Testis (tissue), 3 donors: Measurements from ENCODE around the gene PTPRG. TPM values are rescaled to one million over a fixed set of nuclear protein-coding genes. Genes with fewer than 3 reads are reported as not detected.

ENCODE experiments used
- DNase-seq: peaks from one replicate; pipeline ENCODE4 v3.0.0-alpha.2; 2019
- H3K27ac ChIP-seq, 2 donors: fragments of 200-600 bp; sonication (generic); one replicate each; pipeline ENCODE4 v1.5.1; 2019
- H3K27me3 ChIP-seq: fragments of 200-600 bp; sonication (generic); one replicate; pipeline ENCODE4 v1.5.1; 2019
- H3K36me3 ChIP-seq: fragments of 200-600 bp; sonication (generic); one replicate; pipeline ENCODE4 v1.5.1; 2017; ENCODE audit warnings: low read depth; ENCODE audit errors: missing control alignments
- H3K4me1 ChIP-seq: fragments of 200-600 bp; sonication (generic); one replicate; pipeline ENCODE4 v1.5.1; 2019
- H3K4me3 ChIP-seq, 2 donors: fragments of 200-600 bp; sonication (generic); one replicate each; pipeline ENCODE4 v1.5.1; 2017 to 2019
- H3K9me3 ChIP-seq: fragments of 200-600 bp; sonication (generic); one replicate; pipeline ENCODE4 v1.5.1; 2017
- POLR2A ChIP-seq: fragments of 450-650 bp; IDR thresholded peaks from one replicate; pipeline ENCODE4 v1.6.1; 2017; ENCODE audit warnings: antibody characterized with exemption, mild to moderate bottlenecking, moderate library complexity
- WGBS, 2 donors: methylation state at CpG; one replicate each; pipeline ENCODE4 v1.1.5; 2018; 5-methylcytosine and 5-hydroxymethylcytosine counted together
- intact Hi-C: fragments of 100-400 bp; cut with DNase I; formaldehyde crosslinking; loops from one replicate; pipeline ENCODE4 v1.15.1; 2023; ENCODE audit warnings: low total_unique reads
- polyA plus RNA-seq: library from polyadenylated mRNA; stranded (reverse); fragments of 350-450 nt; fragmentation: Illumina TruSeq; extraction: RNeasy Lipid Tissue Mini Kit (QIAGEN cat#74804); gene quantifications from one replicate; pipeline ENCODE4 v1.2.3, GENCODE V29; 2014; ENCODE audit warnings: low read depth, low replicate concordance; ENCODE audit not compliant: insufficient read depth
- total RNA-seq, 2 donors: library from RNA; depleted of rRNA; stranded (reverse); fragments of >200 nt; gene quantifications; one replicate each; pipeline ENCODE4 v1.2.3, GENCODE V29; 2016
- TF ChIP-seq, protein P1 (sequence below), 3 experiments: fragments of 450-650 bp in 2 of 3; fragments of 200-600 bp in 1 of 3; sonication (generic) in 1 of 3; IDR thresholded peaks; one replicate each; pipeline ENCODE4 v1.5.1; 2016 to 2019; ENCODE audit warnings: antibody characterized with exemption in 3 of 3, mild to moderate bottlenecking in 2 of 3, moderate library complexity in 1 of 3

Gene PTPRG
- total and polyA plus RNA-seq, 3 donors from 2014 or later: 26.3 to 107 (median 75.4) TPM

DNA sequence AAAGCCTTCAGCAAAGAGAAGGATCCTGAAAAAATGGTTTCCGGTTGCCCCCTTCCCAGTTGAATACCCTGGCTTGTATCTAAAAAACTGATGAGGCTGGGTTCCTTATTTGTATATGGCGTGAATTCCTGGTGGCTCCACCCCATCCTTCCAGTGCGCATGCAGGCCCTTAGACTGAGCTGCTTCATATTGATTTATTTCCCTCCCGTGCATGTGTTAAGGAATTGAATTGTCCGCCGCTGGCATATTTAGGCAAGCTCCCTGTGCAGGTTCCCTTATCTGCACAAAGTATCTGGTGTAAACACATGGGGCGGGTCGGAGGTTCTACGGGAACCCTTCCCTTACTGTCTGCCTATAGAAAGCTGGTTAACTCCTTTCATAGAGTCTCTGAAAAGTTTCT is 449.6 kb downstream of the PTPRG start:
- Histone ChIP-seq H3K4me1 (no peaks in the 10 kb centered on the region), H3K4me3 (no peak overlapping the region), H3K27me3 (no peaks in the 10 kb centered on the region), H3K27ac (no peak overlapping the region), H3K36me3 (no peaks in the 10 kb centered on the region), H3K9me3 (no peaks in the 10 kb centered on the region)
- WGBS, 2 donors: 87 to 89% methylated on average over 9 of the region's 9 CpGs
- no peak for DNase-seq
- TF ChIP-seq, protein P1, sequence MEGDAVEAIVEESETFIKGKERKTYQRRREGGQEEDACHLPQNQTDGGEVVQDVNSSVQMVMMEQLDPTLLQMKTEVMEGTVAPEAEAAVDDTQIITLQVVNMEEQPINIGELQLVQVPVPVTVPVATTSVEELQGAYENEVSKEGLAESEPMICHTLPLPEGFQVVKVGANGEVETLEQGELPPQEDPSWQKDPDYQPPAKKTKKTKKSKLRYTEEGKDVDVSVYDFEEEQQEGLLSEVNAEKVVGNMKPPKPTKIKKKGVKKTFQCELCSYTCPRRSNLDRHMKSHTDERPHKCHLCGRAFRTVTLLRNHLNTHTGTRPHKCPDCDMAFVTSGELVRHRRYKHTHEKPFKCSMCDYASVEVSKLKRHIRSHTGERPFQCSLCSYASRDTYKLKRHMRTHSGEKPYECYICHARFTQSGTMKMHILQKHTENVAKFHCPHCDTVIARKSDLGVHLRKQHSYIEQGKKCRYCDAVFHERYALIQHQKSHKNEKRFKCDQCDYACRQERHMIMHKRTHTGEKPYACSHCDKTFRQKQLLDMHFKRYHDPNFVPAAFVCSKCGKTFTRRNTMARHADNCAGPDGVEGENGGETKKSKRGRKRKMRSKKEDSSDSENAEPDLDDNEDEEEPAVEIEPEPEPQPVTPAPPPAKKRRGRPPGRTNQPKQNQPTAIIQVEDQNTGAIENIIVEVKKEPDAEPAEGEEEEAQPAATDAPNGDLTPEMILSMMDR (IDR thresholded peaks at IDR 0.05): no peak
- TF ChIP-seq POLR2A: no peak
- intact Hi-C loops: no loop called here

GRCh38 chr3:62011666-62012065 is 450.3 kb downstream of the PTPRG start:
- Histone ChIP-seq H3K9me3 (no peaks in the 10 kb centered on the region), H3K4me1 (no peaks in the 10 kb centered on the region), H3K4me3 (no peak overlapping the region), H3K36me3 (no peaks in the 10 kb centered on the region), H3K27ac (no peak overlapping the region), H3K27me3 (no peaks in the 10 kb centered on the region)
- no peak for DNase-seq
- TF ChIP-seq, protein P1 (IDR thresholded peaks at IDR 0.05): no peak
- TF ChIP-seq POLR2A: no peak
- 86 to 90% methylated on average over 5 of the region's 5 CpGs for WGBS, 2 donors
- intact Hi-C loops: no loop called here

DNA sequence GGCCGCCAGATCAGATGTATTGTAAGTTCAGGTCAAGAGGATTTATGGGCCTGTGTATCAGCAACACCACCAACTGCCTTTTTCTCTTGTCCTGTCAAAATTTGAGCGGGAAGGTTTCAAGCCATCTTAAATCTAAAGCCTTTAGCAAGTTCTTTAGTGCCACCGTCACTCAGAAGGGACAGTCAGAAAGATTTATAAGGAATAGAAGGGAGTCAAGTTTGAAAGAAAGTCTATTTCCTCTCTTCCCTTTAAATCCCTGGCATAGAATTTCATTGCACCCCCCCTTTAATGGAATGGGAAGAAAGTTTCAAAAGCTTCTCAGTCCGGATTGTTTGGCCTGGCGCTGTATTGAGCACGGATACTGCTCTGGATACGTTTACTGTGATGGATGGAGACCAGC is 452.6 kb downstream of the PTPRG start:
- no peaks in the 10 kb centered on the region for H3K36me3 ChIP-seq
- no peaks in the 10 kb centered on the region for H3K9me3 ChIP-seq
- intact Hi-C loops: no loop called here
- TF ChIP-seq, protein P1 (IDR thresholded peaks at IDR 0.05): no peak
- no peak for TF ChIP-seq POLR2A
- DNase-seq: no peak
- WGBS, 2 donors: 81 to 91% methylated on average over 7 of the region's 7 CpGs
- no peak overlapping the region for H3K4me3 ChIP-seq
- H3K27me3 ChIP-seq: no peaks in the 10 kb centered on the region
- no peak overlapping the region for H3K27ac ChIP-seq
- no peaks in the 10 kb centered on the region for H3K4me1 ChIP-seq

DNA sequence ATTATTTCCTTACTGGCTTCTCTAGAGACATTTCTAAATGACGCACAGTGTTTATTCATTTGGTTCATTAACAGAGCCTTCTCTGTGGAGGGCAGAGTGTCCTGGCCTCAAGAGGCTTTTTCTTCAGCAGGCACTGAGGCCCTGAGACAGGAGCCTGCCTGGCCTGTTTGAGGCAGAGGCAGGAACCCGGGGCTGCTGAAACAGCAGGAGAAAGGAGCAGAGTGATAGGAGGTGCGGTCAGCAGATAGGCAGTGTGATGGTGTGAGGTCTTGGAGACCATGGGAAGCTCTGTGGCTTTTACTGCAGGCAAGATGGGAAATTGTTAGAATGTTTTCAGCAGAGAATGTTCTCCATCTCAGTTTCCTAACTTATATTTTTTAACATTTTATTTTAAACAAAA is 453.7 kb downstream of the PTPRG start:
- Histone ChIP-seq H3K36me3 (no peaks in the 10 kb centered on the region), H3K27me3 (no peaks in the 10 kb centered on the region), H3K27ac (no peak overlapping the region), H3K4me3 (no peak overlapping the region), H3K9me3 (no peaks in the 10 kb centered on the region), H3K4me1 (no peaks in the 10 kb centered on the region)
- 90 to 97% methylated on average over 3 of the region's 3 CpGs for WGBS, 2 donors
- no peak for TF ChIP-seq POLR2A
- TF ChIP-seq, protein P1 (IDR thresholded peaks at IDR 0.05): no peak
- no peak for DNase-seq
- intact Hi-C loops: no loop called here

DNA sequence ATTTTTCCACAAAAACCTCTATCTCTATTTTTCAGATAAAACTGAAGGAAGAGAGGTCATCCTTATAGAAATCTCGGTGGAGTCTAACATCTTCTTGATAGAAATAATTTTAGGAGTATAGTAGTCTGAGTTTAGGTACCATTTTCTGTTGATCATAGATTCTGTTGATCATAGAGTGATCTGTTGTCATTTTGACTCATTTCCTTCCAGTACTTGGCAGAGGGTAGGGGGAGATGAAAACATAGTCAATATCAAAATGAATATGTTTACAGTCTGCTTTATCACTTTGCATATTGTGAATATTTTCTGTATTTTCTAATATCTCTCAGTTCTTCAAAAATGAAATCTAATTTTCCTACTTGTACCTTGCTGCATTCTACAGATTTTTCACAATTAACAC is 458.5 kb downstream of the PTPRG start:
- intact Hi-C loops: no loop called here
- Histone ChIP-seq H3K27me3 (no peaks in the 10 kb centered on the region), H3K4me3 (no peak overlapping the region), H3K36me3 (no peaks in the 10 kb centered on the region), H3K27ac (no peak overlapping the region), H3K4me1 (no peaks in the 10 kb centered on the region), H3K9me3 (no peaks in the 10 kb centered on the region)
- 30 to 53% methylated on average over 1 of the region's 1 CpG for WGBS, 2 donors
- DNase-seq: no peak
- TF ChIP-seq, protein P1 (IDR thresholded peaks at IDR 0.05): no peak
